HG03039 (cell line): ENCODE measurements around the gene TOP3A.
"Not testable (repeated sequence)": the region's sequence is repeated elsewhere in the genome, so short reads cannot be mapped to it uniquely, and the experiment has no call there.

Source experiments
- ATAC-seq: cut with Tn5 transposase; IDR thresholded peaks from one replicate; pipeline ENCODE4 v1.9.1; 2021; ENCODE audit warnings: mild to moderate bottlenecking, moderate library complexity; ENCODE audit not compliant: unreplicated experiment

Gene TOP3A

DNA sequence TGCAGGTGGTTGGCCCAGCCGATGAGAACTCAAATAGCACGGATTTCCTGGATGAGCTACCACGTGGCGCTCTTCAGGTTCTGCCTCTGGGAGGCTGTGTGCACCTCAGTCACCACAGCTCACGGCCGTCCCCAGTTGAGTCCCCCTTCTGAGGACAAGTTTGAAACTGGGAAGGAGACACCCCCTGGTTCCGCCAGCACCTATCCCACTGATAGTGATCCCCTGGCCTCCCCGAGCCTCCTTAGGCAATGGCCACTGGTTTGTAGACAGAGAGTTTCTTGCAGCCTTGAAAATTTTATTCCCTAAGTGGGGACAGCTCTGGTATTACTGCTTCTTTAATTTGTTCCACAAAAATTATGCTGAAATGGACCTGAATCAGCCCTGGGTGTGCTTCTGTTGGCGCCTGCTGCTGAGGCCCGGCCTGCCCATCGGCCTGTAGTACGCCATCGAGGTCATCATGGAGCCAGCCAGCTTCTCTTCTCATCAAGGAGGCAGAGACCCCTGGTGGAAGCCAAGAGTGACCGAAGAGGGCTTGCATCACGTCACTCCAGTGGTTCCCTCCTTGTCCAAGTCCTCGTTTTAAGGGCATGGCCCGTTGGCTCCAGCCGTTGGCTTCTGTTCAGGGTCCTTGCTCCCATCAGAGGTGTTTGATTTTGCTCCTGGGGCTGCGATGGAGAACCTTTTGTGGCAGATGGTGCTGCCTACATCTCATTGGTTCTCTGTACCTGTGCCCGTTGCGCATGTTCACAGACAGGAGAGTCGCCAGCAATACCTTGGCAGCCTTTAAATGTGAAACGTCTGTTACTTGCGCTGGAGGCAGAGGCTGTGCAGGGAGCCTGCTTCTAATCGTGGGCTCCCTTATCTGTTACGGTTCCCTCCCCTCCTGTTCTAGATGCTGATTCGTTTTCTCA, 9.6 kb upstream of the TOP3A start:
- no peak for ATAC-seq

DNA sequence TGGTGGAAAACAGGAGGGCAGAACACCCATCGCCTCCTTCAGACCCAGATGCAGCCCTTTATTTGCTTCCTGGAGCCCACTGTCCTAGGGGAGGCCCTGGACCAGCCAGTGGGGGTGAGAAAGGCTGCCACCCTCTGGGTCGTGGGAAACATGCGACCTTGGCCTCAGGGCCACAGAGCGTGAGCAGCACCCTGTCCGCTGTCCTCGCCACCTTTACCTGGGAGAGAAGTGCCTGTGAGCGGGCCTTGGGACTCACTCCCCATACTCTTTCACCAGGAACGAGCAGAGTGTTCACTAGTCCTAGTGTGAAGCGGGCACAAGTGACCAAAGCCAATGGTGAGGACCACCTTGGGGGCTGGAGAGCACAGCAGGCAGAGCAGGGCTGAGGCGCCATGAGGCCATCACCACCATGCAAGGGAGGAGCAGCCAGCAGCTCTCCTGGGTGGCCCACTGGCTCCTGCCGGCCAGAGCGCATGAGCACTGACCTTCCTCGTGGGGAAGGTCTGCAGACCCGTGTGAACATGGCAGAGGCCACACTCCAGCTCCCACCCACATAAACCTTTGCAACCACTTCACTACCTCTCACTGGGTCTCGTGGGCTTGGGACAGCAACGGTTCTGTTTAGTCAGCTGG, 8.8 kb upstream of the TOP3A start:
- ATAC-seq = no peak

DNA sequence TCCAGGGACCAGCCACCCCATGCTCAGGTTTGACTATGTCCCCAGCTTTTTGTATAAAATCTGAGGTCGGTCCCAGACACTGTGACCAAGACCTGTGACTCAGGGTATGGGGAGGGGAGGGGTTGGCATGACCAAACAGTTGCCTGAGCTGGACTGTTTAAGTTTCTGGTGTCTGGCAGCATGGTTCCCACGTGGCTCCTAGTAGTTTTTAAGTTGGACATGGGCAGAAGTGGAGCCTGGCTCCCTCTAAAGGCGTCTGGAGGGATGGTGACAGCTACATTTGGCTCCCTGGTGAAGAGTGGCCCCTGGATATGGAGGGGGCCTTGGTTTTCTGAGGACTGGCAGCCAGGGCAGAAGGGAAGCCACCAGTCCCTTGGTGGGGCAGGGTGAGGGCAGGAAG, 8.2 kb upstream of the TOP3A start:
- no peak for ATAC-seq

DNA sequence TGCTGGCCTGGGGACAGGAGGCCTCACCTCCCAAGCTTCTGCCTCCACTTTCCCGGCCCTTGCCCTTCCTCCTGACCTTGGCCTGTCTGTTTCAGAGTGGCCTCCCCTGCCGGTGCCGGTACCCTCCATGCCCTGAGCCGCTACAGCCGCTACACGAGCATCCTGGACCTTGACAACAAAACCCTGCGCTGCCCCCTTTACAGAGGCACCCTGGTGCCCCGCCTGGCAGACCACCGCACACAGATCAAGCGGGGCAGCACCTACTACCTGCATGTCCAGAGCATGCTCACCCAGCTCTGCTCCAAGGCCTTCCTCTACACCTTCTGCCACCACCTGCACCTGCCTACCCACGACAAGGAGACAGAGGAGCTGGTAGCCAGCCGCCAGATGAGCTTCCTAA, 7.7 kb upstream of the TOP3A start:
- no peak for ATAC-seq

DNA sequence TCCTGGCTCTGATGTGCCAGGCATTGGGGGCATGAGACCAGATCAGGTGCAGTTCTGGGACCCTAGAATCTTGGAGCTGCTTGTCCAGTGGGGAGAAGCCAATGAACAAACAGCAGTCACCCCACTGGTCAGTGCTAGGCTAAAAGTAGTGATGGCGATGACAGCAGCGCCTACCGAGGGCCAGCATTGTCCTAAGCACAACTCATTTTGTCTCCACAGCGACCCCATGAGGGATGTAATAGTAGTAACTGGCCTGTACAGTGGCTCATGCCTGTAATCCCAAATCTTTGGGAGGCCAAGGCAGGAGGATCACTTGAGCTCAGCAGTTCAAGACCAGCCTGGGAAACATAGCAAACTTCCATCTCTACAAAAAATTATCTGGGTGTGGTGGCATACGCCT, 6.5 kb upstream of the TOP3A start:
- no peak for ATAC-seq

DNA sequence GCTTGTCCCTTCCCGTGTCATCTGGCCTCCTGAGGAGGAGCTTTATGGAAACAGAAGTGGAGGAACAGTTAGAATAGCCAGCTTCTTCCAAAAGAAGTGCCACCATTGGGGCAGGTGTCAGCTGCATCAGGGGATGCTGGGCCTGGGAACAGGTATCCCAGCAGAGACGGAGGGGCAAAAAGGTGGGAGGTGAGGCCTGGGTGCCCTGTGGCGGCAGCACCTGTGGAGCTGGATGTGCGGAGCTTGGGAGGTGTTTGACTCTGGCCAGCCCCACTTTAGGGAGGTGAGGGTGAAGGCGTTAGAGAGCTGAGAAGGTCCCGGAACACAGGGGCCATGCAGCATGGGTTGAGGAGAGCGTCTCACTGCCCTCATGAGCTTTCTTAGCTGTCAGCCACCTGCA, 5.5 kb upstream of the TOP3A start:
- no peak for ATAC-seq

DNA sequence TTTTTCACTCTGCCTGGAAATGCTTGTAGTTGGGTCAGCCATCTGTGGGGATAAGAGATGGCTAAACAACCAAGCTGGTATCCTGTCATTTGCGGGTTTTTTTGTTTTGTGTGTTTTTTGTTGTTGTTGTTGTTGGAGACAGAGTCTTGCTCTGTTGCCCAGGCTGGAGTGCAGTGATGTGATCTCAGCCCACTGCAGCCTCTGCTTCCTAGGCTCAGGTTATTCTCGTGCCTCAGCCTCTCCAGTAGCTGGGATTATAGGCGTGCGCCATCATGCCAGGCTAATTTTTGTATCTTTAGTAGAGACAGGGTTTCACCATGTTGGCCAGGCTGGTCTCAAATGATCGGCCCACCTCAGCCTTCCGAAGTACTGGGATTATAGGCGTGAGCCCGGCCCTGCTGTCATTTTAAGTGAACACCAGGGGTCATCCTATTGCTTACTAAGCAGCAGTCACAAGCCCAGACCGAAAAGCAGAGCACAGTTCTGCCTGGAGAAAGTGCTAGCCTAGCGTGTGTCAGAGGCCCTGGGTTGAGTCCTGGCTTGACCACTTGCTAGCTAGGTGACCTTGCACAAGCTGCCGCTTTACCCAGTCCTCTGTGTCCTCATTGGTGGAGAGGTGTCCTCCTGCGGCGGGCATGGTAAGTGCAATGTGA, 4.9 kb upstream of the TOP3A start:
- no peak for ATAC-seq

DNA sequence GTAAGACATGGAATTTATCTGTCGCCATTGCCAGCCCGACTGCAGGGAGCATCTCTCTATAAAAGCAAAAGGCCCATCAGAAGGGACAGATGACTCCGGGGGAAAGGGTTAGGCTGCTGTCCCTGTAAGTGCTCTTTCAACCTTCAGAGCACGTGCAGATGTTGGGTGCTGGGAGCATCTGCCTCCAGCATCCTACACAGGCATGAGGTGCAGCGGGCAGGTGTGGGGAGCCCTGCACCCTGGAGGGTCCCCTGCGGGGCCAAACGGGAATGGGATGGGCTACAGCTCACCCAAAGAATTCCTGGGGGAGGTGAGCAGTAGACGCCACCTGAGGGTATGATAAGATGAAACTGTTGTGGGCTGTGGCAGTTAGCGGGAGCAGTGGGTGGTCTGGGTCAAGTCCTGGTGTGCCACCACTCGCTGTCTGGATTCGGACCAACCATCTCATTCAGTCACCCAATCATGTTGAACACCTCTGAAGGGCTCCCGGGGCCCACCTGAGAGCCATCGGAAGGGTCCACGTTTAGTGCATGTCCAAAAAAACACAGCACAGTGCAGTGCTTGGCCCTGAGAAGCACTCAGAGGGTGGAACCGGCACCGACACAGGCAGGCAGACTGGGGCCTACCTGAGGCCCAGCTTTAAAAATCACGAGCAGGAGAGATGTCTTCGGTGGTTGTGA, 4.1 kb upstream of the TOP3A start:
- ATAC-seq = no peak

DNA sequence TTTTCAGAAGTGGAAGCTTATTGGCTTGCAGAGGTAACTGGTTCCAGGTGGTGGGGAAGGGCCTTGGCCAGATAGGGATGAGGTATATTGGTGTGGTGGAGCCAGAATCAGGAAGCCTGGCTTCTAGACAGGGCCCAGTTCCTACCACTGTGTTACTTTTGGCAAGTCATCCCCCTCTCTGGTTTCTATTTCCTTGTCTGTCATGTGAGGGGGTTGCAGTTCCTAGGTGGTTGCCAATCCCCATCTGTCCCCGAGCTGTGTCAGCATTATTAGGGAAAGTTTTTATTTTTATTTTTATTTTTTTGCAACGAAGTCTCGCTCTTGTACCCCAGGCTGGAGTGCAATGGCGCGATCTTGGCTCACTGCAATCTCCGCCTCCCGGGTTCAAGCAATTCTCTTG, 3.3 kb upstream of the TOP3A start:
- no peak for ATAC-seq

DNA sequence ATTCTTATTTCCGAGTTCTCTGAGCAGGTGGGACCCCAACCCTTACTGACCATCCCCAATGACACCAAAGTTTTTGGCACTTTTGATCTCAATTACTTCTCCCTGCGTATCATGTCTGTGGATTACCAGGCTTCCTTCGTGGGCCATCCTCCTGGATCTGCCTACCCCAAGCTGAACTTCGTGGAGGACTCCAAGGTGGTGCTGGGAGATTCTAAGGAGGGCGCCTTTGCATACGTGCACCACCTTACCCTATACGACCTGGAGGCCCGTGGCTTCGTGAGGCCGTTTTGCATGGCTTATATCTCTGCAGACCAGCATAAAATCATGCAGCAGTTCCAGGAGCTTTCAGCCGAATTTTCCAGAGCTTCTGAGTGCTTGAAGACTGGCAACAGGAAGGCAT, 1.2 kb upstream of the TOP3A start:
- no peak for ATAC-seq

DNA sequence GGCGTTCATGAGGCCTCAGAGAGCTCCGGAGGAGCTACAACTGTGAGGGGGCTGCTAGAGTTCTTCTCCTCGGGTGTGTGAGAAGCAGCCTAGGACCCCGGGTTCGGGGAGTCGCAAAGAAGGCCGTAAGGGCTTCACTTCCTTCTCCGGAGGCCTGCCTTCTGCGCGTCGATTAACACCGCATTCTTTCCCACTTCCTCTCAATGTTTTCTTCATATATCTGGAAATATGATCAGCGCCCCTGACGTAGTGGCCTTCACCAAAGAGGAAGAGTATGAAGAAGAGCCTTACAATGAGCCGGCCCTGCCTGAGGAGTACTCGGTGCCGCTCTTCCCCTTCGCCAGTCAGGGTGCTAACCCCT, 748 bp upstream of the TOP3A start:
- no peak for ATAC-seq

DNA sequence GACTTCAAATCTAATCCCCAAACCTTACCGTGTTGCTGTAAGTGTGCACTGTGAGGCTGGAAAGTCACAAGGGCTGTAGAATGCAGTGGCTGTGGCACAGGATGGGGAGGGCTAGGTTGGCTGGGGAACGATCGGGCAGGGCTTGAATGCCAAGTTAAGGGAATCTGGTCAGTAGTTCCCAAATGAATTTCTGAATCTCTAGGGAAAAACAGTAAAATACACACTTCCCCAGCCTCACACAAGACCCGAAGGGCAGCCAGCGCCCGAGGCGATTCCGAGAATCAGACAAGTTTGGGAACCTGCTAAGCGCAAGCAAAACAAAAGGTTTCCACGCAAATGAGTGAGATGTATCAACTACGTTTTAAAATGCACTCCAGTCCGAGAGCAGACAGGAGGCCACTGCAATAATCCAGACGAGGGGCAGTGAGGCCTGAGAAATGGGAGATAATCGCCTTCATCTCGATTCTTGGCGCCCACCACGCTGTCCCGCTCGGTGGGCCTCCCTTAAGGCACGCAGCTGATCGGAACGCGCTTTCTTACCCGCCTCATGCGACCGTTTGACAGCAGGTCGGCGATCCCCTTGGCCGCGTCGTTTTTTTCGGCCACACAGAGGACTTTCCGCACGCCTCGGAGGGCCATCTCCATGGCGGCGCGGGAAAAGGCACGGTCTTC, 599 bp downstream of the TOP3A start:
- no peak for ATAC-seq

DNA sequence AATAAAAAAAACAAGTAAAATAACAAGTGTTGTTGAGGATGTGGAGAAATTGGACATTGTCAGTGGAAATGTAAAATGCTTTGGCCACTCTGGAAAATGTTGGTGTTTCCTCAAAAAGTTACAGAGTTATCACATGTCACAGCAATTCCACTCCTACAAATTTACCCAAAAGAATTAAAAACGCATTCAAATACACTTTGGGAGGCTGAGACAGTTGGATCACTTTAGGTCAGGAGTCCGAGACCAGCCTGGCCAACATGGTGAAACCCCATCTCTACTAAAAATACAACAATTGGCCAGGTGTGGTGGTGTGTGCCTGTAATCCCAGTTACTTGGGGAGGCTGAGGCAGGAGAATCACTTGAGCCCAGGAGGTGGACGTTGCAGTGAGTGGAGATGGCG, 5.6 kb downstream of the TOP3A start:
- ATAC-seq = no peak

DNA sequence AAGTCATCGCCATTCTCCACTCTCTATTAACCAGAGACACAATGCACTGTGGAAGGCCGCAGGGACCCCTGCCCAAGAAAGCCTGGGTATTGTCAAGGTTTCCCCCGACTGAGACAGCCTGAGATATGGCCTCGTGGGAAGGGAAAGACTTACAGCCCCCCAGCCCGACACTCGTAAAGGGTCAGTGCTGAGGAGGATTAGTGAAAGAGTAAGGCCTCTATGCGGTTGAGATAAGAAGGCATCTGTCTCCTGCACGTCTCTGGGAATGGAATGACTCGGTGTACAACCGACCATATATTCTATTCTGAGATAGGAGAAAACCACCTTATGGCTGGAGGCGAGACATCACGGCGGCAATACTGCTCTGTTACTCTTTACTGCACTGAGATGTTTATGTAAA, 11.6 kb downstream of the TOP3A start:
- not testable (repeated sequence) for ATAC-seq

DNA sequence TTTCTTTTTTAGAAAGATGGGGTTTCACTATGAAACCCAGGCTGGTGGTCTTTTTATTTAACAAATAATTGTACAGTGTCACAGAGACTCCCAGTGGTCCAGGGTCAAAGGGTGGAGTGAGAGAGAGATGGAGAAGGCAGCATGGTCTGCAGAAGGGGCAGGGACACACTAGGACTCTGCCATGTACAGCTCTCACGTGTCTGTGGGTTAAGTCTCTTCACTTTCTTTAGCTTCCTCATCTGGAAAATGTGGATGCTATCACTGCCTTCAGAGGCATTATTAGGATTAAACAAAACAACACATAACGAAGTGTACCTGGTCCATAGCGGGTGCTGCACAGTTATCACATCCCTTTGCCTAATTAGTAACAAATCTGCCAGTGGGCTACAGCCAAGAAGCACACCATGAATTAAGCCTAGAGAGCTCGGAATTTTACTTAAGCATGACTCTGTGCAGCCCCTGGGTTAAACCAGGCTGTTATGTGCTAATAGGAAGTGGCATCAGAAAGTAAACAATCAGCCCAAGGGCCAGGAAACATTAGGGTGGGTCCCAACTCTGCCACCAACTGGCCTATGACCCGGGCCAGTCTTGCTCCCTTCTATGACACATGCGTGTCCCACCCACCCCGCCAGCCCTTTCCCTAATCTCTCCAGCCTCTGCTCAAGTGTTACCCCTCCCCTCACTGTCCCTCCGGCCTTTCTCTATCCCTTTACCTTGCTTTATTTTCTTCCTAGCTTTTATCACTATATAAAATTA, 13.9 kb downstream of the TOP3A start:
- no peak for ATAC-seq

DNA sequence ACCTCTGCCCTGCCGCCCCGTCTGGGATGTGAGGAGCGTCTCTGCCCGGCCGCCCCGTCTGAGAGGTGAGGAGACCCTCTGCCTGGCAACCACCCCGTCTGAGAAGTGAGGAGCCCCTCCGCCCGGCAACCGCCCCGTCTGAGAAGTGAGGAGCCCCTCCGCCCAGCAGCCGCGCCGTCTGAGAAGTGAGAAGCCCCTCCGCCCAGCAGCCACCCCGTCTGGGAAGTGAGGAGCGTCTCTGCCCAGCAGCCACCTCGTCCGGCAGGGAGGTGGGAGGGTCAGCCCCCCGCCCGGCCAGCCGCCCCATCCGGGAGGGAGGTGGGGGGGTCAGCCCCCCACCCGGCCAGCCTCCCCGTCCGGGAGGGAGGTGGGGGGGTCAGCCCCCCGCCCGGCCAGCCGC, 16.7 kb downstream of the TOP3A start:
- not testable (repeated sequence) for ATAC-seq

DNA sequence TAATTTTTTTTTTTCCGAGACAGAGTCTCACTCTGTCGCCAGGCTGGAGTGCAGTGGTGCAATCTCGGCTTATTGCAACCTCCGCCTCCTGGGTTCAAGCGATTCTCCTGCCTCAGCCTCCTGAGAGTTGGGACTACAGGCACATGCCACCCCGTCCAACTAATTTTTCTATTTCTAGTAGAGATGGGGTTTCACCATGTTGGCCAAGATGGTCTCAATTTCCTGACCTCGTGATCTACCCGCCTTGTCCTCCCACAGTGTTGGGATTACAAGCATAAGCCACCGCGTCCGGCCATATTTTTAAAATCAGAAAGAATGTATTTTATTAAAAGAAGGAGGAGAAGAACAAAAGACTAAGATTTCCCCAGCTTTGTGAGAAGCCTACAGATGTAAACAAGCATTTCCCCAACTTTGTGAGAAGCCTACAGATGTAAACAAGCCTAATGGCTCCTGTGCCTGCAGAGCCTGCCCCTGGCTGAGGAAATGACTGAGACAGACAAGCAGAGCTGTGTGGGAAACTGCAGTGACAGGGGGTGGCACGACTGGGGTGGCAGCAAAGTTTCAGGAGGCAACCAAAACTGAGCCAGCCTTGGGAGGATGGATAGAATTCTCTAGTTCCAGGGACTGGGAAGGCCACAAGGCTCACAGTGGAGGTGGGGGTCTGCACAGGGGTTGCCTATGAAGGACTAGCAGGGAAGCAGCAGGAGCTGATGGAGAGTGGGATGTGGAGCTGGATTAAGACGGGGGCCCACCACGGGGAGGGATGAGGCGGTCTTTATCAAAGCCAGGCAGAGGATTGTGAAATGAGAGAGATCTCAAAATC, 22.9 kb downstream of the TOP3A start:
- no peak for ATAC-seq

DNA sequence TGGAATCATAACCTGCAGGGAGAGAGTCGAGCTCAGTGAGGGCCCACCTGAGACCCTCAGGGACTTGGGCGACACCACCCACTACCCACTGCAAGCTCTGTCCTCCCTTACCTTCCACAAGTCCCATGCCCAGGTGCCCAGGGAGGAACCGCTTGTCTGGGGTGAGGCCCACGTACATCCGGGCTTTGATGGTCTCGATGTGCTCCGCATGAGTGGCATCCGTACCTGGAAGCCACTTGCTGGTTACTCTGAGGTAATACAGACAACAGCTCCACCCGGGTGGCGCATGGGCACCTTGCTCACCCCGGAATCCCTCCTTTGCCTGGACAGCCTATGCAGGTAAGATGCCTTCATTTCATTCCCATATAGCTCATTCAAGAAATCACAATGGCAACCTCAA, 29.5 kb downstream of the TOP3A start:
- no peak for ATAC-seq

DNA sequence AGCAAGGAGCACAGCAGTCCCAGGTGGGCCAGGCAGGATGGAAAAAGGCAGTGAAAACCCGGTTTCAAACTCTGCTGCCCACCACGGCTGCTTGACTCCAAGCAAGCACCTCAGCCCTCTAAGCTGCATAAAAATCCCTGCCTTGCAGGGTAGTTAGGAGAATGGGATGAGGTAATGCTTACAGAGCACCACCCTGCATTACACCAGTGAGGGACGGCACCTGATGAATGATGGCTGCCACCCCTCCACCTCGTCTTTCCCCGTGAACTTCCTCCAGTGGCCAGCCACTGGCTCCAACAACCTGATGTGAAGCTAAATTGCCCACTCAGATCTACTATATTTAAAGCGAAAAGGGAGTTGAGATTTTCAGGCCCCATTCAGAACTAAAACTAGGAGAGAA, 33.0 kb downstream of the TOP3A start:
- ATAC-seq = no peak
